ENCODE measurements around the gene ATP5F1C.
"Not testable (repeated sequence)": the region's sequence is repeated elsewhere in the genome, so short reads cannot be mapped to it uniquely, and the experiment has no call there.

The ATP5F1C gene

DNA sequence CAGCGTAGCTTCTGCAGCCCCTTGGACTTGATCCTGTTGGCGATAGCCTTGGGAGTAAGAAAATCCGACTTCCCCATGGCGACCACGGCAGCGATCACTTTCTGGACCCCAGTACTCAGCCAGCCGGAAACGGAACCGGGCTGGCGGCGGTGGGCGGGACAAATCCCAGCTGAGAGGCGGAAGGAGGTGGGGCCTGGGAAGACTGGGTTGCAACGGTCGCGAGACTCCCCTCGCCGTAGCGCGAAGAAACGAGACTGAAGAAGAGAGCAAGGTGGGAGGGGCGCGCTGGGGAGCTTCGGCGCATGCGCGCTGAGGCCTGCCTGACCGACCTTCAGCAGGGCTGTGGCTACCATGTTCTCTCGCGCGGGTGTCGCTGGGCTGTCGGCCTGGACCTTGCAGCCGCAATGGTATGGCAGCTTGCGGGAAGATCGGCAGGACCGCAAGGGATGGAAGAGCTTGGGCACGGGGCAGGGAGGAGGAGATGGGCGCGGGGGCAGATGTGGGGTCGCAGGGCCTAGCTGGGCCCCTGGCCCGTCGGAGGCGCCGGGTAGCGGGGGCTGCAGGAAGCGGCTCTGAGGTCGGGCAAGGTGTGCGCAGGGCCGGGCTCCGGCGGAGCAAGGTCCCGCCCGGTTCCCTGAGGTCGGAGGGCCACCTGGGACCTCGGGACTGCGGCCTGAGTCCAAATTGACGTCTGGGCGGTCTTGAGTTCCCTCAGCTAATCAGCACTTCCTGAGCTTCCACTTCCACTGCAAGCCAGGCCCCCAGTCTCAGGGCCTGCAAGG is at the start of gene ATP5F1C, which contains the start of gene KIN:
Gene ATP5F1C (plus strand): TSS at position 321 of the 782 bp plus-strand sequence. CDS start 31 bp downstream, at position 352.
Gene KIN (minus strand): TSS at position 137 of the 782 bp plus-strand sequence. CDS start 60 bp downstream, at position 77.
- peak; percentile 98 for DNase-seq (ENCODE audit: low spot score)

- no peak for DNase-seq (ENCODE audit: low spot score)
These were observed 49.2 kb upstream of the ATP5F1C start for GRCh38 chr10:7738536-7739407.

GRCh38 chr10:7744307-7744706 is 43.7 kb upstream of the ATP5F1C start:
- no peak for DNase-seq (ENCODE audit: low spot score)

- not testable (repeated sequence) for DNase-seq (ENCODE audit: low spot score)
These were observed 39.3 kb upstream of the ATP5F1C start for GRCh38 chr10:7748637-7749036.

GRCh38 chr10:7750222-7750621 is 37.8 kb upstream of the ATP5F1C start:
- no peak for DNase-seq (ENCODE audit: low spot score)

DNA sequence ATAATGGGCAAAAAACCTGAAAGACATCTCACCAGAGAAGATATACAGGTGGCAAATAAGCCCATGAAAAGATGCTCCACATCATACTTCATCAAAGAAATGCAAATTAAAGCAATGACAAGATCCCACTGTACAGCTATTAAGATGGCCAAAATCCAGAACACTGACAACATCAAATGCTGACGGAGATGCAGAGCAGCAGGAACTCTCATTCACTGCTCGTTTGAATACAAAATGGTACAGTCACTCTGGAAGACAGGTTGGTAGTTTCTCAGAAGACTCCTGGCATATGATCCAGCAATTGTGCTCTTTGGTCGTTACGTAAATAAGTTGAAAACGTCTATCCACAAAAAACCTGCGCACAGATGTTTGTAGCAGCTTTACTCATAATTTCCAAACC is 35.7 kb upstream of the ATP5F1C start:
- DNase-seq (ENCODE audit: low spot score), result no peak

DNA sequence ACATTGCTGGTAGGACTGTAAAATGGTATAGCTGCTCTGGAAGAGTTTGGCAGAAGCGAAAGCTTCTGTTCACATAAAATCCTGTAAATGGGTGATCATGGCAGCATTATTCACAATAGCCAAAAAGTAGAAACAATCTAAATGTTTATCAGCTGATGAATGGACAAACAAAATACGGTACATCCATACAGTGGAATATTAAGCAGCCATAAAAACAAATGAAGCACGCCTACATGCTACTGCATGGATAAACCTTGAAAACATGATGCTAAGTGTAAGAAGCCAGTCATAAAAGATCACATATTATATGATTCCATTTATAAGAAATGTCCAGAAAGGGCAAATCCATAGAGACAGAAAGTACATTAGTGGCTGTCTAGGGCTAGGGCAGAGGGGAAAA is 32.9 kb upstream of the ATP5F1C start:
- no peak for DNase-seq (ENCODE audit: low spot score)

DNA sequence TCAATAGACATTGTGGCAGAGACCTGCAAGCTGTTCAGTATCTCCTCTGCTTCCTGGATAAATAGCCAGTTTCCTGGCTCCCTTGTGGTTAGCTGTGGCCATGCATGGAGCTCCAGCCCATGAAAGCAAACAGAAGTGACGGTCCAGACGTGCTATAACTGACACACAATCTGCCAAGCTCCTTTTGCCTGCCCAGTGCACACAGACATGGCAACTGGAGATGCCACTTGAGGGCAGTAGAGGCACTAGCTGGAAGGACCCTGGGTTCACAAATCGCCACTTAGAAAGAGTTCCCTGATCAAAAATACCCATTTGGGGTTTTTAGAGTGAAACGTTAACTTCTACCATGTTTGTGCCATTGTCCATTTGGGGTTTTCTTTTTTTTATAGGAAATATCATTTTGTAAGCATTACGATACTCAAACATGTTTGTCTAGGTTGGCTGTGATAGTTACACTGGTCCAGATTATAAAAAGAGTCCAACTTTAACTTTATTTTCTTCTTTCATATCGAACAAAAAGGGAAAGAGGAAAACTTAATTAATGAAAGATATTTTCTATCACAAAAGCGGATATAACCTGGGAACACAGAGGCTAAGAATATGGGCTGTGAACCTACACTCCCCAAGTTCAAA is 31.5 kb upstream of the ATP5F1C start:
- DNase-seq (ENCODE audit: low spot score), result peak; percentile 16

DNA sequence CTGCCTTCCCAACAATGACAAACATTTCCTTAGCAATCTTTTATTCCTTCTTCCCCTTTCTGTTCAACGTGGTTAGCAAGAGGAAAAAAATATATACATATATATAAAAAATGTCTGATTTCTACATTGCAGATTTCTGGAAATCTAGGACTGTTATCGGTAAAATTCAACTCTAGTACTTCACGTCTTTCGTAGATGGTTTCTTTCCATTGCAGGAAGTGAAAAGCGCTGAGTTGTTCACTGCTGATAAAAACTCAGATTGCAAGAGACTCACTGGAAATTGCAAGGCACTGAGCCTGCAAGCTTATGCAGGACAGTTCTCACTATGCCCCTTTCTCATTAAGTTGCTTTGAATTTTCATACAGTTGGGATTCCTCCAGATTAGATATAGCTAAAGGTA is 24.0 kb upstream of the ATP5F1C start:
- DNase-seq (ENCODE audit: low spot score), result no peak

DNA sequence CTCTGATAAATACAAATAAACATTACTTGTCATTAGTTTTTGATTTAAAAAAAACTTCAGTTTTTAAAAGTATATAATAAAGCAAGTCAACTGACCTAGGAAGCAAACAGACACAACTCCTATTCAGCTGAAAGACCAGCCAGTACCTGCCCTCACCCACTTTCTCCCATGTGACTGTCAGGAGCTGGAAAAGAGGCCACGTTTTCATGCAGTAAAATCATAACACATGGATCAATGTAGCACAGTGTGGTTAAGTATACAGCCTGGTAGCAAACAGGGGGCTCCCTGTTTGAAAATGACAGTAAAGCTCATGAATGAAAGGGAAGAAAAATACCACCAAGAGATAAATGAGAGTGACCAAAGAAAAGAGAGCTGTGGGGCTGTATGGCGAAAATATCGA is 21.7 kb upstream of the ATP5F1C start:
- no peak for DNase-seq (ENCODE audit: low spot score)

DNA sequence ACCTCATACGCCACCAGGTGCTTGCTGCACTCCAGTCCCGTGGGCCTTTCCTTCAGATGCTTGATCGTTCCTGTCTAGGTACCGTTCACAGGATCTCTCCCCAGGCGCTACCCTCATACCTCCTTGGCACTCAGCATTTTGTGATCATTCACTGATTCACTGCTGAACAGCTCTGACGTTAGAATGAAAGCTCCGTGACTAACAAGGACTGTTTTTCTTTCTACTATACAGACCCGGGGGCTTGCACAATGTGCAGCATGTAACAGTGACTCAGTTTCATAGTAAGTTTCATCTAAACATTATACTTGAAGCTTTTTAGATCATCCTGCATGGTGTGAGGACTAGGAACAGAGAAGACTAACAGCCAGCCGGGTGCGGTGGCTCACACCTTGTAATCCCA is 20.8 kb upstream of the ATP5F1C start:
- DNase-seq (ENCODE audit: low spot score), result no peak

DNA sequence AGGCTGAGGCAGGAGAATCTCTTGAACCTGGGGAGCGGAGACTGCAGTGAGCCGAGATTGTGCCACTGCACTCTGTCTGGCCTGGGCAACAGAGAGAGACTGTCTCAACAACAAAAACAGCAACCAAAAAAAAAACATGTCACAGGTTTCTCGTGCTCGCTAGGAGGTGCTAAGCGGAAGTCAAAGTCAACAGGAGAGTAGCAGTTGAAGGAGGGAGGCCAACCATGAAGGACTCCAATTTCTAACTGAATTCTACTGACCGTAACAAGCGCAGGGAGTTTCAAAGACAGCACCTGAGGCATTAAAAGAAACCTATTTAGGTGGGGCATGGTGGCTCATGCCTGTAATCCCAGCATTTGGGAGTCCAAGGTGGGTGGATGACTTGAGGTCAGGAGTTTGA is 19.6 kb upstream of the ATP5F1C start:
- DNase-seq (ENCODE audit: low spot score), result no peak

DNA sequence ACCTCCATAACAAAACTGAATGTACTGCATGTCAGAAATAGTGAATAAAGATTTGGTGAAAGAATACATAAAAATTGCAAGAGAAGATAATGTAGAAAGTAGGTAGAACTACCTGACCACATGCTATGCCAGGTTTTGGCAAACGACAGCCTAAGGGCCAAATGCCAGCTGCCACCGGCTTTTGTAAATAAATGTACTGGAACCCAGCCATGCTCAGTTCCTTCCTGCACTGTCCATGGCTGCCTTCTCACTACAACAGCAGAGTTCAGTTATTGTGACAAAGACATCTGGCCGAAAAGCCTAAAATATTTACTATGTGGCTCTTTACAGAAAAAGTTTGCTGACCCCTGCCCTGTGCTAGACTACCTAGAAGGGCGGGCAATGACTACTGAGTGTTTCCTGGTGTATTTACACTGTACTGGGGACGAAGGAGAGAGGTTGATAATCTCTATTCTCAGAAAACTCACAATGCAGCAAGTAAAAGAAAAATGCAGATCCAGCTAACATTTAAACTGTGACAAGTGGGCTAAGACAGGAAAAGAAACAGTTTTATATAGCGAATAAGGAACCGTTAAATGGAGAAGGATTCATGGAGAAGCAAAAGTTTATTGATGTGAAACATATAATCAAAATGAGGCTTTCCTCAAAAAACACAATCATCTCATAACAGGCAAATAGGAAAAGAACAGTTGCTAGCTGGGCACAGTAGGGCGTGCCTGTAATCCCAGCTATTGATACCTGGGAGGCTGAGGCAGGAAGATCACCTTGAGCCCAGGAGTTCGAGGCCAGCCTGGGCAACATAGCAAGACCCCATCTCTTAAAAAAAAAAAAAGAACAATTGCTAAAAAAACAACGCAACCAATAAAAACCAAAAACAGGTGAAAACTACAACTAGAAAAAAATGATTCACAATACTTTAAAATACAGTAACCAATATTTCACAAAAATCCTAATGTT is 13.9 kb upstream of the ATP5F1C start:
- no peak for DNase-seq (ENCODE audit: low spot score)

- no peak for DNase-seq (ENCODE audit: low spot score)
These were observed 11.2 kb upstream of the ATP5F1C start for GRCh38 chr10:7776777-7777176.

- DNase-seq (ENCODE audit: low spot score), result not testable (repeated sequence)
These were observed 5.8 kb upstream of the ATP5F1C start for GRCh38 chr10:7782194-7782593.

GRCh38 chr10:7786430-7786829 is 1.5 kb upstream of the ATP5F1C start:
- DNase-seq (ENCODE audit: low spot score), result no peak

GRCh38 chr10:7787150-7787856 is 674 bp upstream of the ATP5F1C start:
- no peak for DNase-seq (ENCODE audit: low spot score)

GRCh38 chr10:7788639-7789286 is 786 bp downstream of the ATP5F1C start:
- no peak for DNase-seq (ENCODE audit: low spot score)

DNA sequence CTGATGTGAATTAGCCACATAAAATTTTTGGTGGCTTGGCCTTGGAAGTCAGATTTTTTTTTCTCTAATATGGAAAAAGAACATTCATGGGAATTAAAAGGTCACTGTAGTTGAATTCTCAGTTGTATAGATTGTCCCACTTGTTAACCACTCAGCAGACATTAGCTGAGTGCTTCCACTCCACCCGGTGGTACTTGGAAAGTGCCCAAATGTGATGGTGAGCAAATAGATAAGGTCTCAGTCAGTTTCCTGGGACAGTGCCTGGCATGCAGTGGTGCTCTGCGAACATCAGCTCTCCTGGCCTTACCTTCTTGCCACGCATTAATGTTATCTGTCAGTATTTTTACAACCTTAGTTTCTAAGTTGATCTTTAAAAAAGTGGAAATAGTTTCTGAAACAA is 1.4 kb downstream of the ATP5F1C start:
- DNase-seq (ENCODE audit: low spot score), result peak; percentile 26

GRCh38 chr10:7792541-7792940 is 4.6 kb downstream of the ATP5F1C start:
- DNase-seq (ENCODE audit: low spot score), result no peak

Measured in kidney capillary endothelial cell (primary cell).